ENCODE data around the gene LDAF1.
A peak's percentile ranks its signal among the peaks of the same experiment; 100 is the strongest.
"Not testable (repeated sequence)": the region's sequence is repeated elsewhere in the genome, so short reads cannot be mapped to it uniquely, and the experiment has no call there.

Gene LDAF1

DNA sequence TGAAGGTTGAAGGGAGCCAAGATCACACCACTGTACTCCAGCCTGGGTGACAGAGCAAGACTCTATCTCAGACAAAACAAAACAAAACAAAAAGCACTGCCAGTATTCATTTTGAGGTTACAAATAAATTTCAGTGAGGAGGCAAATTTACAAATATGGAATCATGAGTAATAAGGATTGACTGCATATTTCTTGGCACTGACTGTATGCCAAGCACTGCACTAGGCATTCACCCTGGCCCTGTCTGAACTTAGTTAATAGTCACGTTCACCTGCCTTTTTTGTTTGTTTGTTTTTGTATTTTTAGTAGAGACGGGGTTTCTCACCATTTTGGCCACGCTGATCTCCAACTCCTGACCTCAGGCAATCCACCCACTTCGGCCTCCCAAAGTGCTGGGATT lies 5.1 kb downstream of the LDAF1 start:
- TF ChIP-seq, protein P1, sequence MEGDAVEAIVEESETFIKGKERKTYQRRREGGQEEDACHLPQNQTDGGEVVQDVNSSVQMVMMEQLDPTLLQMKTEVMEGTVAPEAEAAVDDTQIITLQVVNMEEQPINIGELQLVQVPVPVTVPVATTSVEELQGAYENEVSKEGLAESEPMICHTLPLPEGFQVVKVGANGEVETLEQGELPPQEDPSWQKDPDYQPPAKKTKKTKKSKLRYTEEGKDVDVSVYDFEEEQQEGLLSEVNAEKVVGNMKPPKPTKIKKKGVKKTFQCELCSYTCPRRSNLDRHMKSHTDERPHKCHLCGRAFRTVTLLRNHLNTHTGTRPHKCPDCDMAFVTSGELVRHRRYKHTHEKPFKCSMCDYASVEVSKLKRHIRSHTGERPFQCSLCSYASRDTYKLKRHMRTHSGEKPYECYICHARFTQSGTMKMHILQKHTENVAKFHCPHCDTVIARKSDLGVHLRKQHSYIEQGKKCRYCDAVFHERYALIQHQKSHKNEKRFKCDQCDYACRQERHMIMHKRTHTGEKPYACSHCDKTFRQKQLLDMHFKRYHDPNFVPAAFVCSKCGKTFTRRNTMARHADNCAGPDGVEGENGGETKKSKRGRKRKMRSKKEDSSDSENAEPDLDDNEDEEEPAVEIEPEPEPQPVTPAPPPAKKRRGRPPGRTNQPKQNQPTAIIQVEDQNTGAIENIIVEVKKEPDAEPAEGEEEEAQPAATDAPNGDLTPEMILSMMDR (IDR thresholded peaks at IDR 0.05; ENCODE audit: low read depth, low read length, missing control alignments) = no peak
- no peak overlapping the region for H3K4me3 ChIP-seq (replicated peaks; ENCODE audit: low read depth, low read length)
- no peak for DNase-seq (ENCODE audit: extremely low read depth, low read depth)

DNA sequence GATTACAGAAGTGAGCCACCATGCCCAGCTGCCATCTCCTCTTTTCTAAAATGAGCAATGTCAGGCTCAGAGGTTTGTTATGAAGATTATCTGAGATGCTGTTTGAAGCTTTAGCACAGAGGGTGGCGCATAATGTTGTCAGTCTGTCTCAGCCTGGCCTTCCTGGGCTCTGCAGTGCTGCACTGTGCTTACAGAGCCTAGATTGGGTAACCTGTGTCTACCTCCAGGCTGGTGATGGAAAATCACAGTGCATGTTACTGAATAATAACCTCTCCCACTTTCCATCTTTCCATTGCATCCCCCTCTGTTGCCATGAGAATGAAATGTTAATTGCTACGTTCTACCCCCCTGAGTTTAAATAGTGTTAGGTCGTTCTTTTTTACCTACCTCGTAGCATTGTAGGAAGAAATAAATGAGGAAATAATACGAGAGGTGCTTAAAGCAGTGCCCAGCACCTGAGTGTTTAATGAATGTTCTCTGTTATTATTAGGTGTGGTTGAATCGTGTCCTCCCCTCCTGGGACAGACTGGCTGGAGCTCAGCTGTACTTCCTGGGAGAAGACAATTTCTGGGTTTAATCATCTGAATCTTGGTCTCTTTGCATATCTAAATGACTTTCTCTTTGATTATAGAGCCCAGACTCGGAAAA lies 6.2 kb downstream of the LDAF1 start:
- TF ChIP-seq, protein P1 (IDR thresholded peaks at IDR 0.05; ENCODE audit: low read depth, low read length, missing control alignments) = no peak
- DNase-seq (ENCODE audit: extremely low read depth, low read depth) = no peak
- no peak overlapping the region for H3K4me3 ChIP-seq (replicated peaks; ENCODE audit: low read depth, low read length)

DNA sequence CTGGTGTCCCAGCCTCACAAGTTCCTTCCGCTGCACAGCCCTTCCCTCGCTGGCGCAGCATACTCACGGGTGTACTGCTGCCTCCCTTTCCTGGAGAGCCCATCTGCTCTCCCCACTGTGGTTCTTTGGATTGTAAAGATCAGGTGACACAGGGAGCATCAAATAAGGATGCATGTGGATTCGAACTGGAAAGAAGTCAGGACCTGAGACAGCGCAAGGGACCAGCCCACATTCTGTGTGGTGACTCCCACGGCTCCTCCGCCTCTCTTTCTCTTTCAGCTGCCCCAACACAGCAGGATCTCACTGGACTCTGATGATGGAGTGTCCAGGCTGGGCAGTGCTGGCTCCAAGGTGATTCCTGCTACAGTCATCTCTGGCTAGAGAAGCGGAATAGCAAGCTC lies 8.1 kb downstream of the LDAF1 start:
- TF ChIP-seq, protein P1 (IDR thresholded peaks at IDR 0.05; ENCODE audit: low read depth, low read length, missing control alignments) = no peak
- H3K4me3 ChIP-seq (replicated peaks; ENCODE audit: low read depth, low read length) = no peak overlapping the region
- no peak for DNase-seq (ENCODE audit: extremely low read depth, low read depth)

DNA sequence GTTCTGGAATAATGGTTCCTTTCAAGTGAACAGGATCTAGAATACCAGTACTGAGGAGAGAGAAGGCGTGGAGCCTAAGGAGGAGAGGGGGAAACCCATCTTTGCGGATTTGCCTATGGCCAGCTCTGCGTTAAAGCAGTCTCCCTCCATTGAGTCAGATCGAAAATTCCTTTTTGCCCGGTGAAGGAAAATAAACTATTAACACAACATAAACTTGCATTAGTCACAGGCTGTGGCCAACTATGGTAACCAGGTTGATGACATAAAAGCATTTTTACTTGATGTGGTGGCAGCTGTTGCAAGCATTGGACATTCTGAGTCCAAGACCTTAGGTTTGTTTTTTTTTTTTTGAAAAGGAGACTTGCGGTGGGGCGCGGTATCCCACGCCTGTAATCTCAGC lies 8.9 kb downstream of the LDAF1 start:
- TF ChIP-seq, protein P1 (IDR thresholded peaks at IDR 0.05; ENCODE audit: low read depth, low read length, missing control alignments) = no peak
- peak; percentile 45 for DNase-seq (ENCODE audit: extremely low read depth, low read depth)

DNA sequence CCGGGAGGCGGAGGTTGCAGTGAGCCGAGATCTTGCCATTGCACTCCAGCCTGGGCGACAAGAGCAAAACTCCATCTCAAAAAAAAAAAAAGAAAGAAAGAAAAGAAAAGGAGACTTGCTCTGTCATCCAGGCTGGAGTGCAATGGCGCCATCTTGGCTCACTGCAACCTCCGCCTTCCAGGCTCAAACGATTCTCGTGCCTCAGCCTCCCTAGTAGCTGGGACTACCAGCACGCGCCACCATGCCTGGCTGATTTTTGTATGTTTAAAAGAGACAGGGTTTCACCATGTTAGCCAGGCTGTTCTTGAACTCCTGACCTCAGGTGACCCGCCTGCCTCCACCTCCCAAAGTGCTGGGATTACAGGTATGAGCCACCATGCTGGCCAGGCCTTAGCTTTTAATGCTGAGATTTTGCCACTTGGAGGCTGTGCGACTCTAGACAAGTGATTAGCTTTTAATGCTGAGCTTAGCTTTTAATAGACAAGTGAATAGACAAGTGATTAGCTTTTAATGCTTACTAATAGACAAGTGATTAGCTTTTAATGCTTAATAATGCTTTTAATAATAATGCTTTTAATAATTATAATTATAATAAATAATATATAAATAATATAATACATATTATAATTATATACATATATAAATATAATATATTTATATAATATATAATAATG lies 9.6 kb downstream of the LDAF1 start:
- TF ChIP-seq, protein P1 (IDR thresholded peaks at IDR 0.05; ENCODE audit: low read depth, low read length, missing control alignments) = no peak
- DNase-seq (ENCODE audit: extremely low read depth, low read depth) = no peak
- no peak overlapping the region for H3K4me3 ChIP-seq (replicated peaks; ENCODE audit: low read depth, low read length)

More for the DNA sequence above, 8.9 kb downstream of the LDAF1 start:
- no peak overlapping the region for H3K4me3 ChIP-seq (replicated peaks; ENCODE audit: low read depth, low read length)

DNA sequence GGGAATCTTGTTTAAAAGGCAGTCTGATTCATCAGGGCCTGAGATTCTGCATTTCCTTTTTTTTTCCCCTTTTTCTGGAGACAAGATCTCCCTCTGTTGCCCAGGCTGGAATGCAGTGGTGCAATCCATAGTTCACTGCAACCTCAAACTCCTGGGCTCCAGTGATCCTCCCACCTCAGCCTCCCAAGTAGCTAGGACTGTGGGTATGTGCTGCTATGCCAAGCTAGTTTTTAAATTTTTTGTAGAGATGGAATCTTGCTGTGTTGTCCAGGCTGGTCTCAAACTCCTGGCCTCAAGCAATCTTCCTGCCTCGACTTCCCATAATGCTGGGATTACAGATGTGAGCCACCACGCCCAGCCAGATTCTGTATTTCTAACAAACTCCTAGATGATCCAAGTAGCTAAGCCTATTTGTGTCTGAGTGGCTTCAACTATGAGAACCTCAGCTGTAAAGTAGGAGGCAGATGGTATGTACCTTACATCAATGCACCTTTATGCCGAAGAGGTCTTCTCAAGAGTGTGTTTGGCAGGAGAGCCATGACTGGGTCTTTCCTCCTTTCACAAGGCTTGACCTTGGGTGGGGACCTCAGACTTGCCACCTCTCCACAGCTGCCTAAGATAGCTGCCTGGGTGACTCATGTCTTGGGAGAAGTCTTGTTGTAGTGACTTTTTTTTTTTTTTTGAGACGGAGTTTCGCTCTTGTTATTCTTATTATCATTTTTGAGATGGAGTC lies 10.9 kb downstream of the LDAF1 start:
- TF ChIP-seq, protein P1 (IDR thresholded peaks at IDR 0.05; ENCODE audit: low read depth, low read length, missing control alignments) = no peak
- DNase-seq (ENCODE audit: extremely low read depth, low read depth) = no peak

DNA sequence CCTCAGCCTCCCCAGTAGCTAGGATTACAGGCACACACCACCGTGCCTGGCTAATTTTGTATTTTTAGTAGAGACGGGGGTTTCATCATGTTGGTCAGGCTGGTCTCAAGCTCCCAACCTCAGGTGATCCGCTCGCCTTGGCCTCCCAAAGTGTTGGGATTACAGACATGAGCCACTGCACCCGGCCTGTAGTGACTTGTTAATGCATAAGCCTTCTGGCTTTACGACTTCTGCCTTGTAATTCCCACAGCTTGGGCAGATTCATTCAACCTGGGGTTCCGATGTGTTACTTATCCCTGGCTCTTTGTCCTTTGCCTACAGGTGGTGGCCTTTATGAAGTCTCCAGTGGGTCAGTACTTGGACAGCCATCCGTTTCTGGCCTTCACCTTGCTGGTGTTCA lies 11.6 kb downstream of the LDAF1 start:
- not testable (repeated sequence) for H3K4me3 ChIP-seq (replicated peaks; ENCODE audit: low read depth, low read length); DNase-seq (ENCODE audit: extremely low read depth, low read depth)

More for the DNA sequence above, 10.9 kb downstream of the LDAF1 start:
- no peak overlapping the region for H3K4me3 ChIP-seq (replicated peaks; ENCODE audit: low read depth, low read length)
